Right lobe of liver (tissue), 4 donors: ENCODE data around the gene ZCCHC7.
"Not testable (repeated sequence)": the region's sequence is repeated elsewhere in the genome, so short reads cannot be mapped to it uniquely, and the experiment has no call there.

Experiments
- POLR2A ChIP-seq: fragments of 450-650 bp; IDR thresholded peaks from one replicate; pipeline ENCODE4 v1.6.1; 2017; ENCODE audit warnings: antibody characterized with exemption, mild to moderate bottlenecking
- TF ChIP-seq, protein P1 (sequence below), 4 donors: fragments of 200-600 bp in 3 of 4; fragments of 450-650 bp in 1 of 4; IDR thresholded peaks; one replicate each; pipeline versions ENCODE4 v1.5.1 to v1.8.0; 2016 to 2022; ENCODE audit warnings: antibody characterized with exemption in 4 of 4, mild to moderate bottlenecking in 2 of 4
- donor health status: DM: no; HTN: no; CAD: no.
- donor health status: DM: no; HTN: no; CAD: no.
- donor health status: DM: no; HTN: yes; CAD: no.

GRCh38 chr9:37081507-37081906 is 38.9 kb upstream of the ZCCHC7 start:
- TF ChIP-seq, protein P1, sequence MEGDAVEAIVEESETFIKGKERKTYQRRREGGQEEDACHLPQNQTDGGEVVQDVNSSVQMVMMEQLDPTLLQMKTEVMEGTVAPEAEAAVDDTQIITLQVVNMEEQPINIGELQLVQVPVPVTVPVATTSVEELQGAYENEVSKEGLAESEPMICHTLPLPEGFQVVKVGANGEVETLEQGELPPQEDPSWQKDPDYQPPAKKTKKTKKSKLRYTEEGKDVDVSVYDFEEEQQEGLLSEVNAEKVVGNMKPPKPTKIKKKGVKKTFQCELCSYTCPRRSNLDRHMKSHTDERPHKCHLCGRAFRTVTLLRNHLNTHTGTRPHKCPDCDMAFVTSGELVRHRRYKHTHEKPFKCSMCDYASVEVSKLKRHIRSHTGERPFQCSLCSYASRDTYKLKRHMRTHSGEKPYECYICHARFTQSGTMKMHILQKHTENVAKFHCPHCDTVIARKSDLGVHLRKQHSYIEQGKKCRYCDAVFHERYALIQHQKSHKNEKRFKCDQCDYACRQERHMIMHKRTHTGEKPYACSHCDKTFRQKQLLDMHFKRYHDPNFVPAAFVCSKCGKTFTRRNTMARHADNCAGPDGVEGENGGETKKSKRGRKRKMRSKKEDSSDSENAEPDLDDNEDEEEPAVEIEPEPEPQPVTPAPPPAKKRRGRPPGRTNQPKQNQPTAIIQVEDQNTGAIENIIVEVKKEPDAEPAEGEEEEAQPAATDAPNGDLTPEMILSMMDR (IDR thresholded peaks at IDR 0.05), result not testable (repeated sequence)
- TF ChIP-seq POLR2A, result not testable (repeated sequence)
